Peyer's patch (tissue), 4 donors: ENCODE data around the gene OR2B3. TPM values are rescaled to one million over a fixed set of nuclear protein-coding genes. Genes with fewer than 3 reads are reported as not detected.

Experiments
- DNase-seq, 3 donors: peaks; one replicate each; pipeline ENCODE4 v3.0.0-alpha.2; 2017 to 2019
- H3K27ac ChIP-seq, 4 donors: fragments of 200-600 bp; sonication (generic); one replicate each; pipeline ENCODE4 v1.5.1; 2016 to 2019
- H3K27me3 ChIP-seq, 2 donors: fragments of 200-600 bp; sonication (generic); one replicate each; pipeline ENCODE4 v1.5.1; 2019
- H3K36me3 ChIP-seq, 3 donors: fragments of 200-600 bp; sonication (generic); one replicate each; pipeline ENCODE4 v1.5.1; 2016 to 2019
- H3K4me1 ChIP-seq, 4 donors: fragments of 200-600 bp; sonication (generic); one replicate each; pipeline ENCODE4 v1.5.1; 2016 to 2019
- H3K4me3 ChIP-seq, 4 donors: fragments of 200-600 bp; sonication (generic); 1 replicate in 3 of 4; 2 replicates in 1 of 4; pipeline ENCODE4 v1.5.1; 2016 to 2019; ENCODE audit warnings: mild to moderate bottlenecking in 1 of 4
- H3K9me3 ChIP-seq, 4 donors: fragments of 200-600 bp; sonication (generic); one replicate each; pipeline ENCODE4 v1.5.1; 2016 to 2019; ENCODE audit warnings: mild to moderate bottlenecking in 1 of 4
- POLR2A ChIP-seq, 2 donors: fragments of 450-650 bp; IDR thresholded peaks; one replicate each; pipeline ENCODE4 v1.5.1; 2017; ENCODE audit warnings: antibody characterized with exemption in 2 of 2, mild to moderate bottlenecking in 2 of 2, moderate library complexity in 2 of 2
- total RNA-seq, 4 donors: library from RNA; depleted of rRNA; stranded (reverse); fragments of >200 nt; gene quantifications; one replicate each; pipeline ENCODE4 v1.1.0, GENCODE V29; 2016
- TF ChIP-seq, protein P1 (sequence below), 6 experiments: fragments of 450-650 bp in 4 of 6; fragments of 200-600 bp in 2 of 6; sonication (generic) in 1 of 6; IDR thresholded peaks; one replicate each; pipeline ENCODE4 v1.5.1; 2017 to 2019; ENCODE audit warnings: antibody characterized with exemption in 6 of 6, mild to moderate bottlenecking in 3 of 6, moderate library complexity in 1 of 6

OR2B3 gene
- total RNA-seq, 4 donors from 2014 or later, result not detected

DNA sequence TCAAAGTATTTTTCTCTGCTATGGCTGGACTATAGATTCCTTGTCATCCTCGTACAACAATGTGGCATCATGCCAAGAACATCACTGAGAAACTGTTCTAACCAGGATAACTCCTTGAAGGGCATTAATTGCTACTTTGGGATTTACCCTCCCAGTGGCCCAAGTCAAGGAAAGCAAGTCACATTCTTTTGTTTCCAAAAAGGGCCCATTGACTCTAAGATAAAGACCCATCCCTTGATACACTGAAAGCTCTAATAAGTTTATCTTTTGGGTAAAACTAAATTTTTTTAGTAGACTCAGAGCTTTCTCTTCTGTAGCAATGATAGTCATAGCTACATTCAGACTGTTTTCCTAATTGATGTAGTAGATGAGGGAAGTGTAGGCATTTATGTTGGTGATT is 20.6 kb upstream of the OR2B3 start, which contains the start of gene OR2J3:
TSS of gene OR2J3 (plus strand) at position 301 of the 400 bp plus-strand sequence. CDS start 3,833 bp downstream, outside the sequence.
- no peaks in the 10 kb centered on the region for H3K27me3 ChIP-seq
- TF ChIP-seq, protein P1, sequence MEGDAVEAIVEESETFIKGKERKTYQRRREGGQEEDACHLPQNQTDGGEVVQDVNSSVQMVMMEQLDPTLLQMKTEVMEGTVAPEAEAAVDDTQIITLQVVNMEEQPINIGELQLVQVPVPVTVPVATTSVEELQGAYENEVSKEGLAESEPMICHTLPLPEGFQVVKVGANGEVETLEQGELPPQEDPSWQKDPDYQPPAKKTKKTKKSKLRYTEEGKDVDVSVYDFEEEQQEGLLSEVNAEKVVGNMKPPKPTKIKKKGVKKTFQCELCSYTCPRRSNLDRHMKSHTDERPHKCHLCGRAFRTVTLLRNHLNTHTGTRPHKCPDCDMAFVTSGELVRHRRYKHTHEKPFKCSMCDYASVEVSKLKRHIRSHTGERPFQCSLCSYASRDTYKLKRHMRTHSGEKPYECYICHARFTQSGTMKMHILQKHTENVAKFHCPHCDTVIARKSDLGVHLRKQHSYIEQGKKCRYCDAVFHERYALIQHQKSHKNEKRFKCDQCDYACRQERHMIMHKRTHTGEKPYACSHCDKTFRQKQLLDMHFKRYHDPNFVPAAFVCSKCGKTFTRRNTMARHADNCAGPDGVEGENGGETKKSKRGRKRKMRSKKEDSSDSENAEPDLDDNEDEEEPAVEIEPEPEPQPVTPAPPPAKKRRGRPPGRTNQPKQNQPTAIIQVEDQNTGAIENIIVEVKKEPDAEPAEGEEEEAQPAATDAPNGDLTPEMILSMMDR (IDR thresholded peaks at IDR 0.05), result no peak
- no peak for TF ChIP-seq POLR2A (IDR thresholded peaks at IDR 0.05)
- H3K9me3 ChIP-seq, result no peaks in the 10 kb centered on the region
- H3K4me1 ChIP-seq, result no peaks in the 10 kb centered on the region
- H3K27ac ChIP-seq, result no peak within 1 kb of the TSS
- H3K4me3 ChIP-seq, result no peak within 1 kb of the TSS
- H3K36me3 ChIP-seq, result no peaks in the 10 kb centered on the region
- no peak for DNase-seq

- no peaks in the 10 kb centered on the region for H3K4me1 ChIP-seq
- H3K27ac ChIP-seq, result no peak within 1 kb of the TSS
- H3K27me3 ChIP-seq, result no peaks in the 10 kb centered on the region
- no peak for TF ChIP-seq POLR2A (IDR thresholded peaks at IDR 0.05)
- TF ChIP-seq, protein P1 (IDR thresholded peaks at IDR 0.05), result no peak
- H3K9me3 ChIP-seq, result no peaks in the 10 kb centered on the region
- H3K4me3 ChIP-seq, result no peak within 1 kb of the TSS
- H3K36me3 ChIP-seq, result no peaks in the 10 kb centered on the region
- DNase-seq, result no peak
These were observed 12.1 kb upstream of the OR2B3 start, which contains the start of gene OR2J1 for GRCh38 chr6:29099190-29099589. Gene OR2J1, plus strand, starts transcription at chr6:29099490. Its CDS starts 1,453 bp downstream, at chr6:29100943.

GRCh38 chr6:29097803-29098202 is 10.7 kb upstream of the OR2B3 start:
- H3K4me3 ChIP-seq, result no peak overlapping the region
- H3K36me3 ChIP-seq, result no peaks in the 10 kb centered on the region
- DNase-seq, result no peak
- no peak overlapping the region for H3K27ac ChIP-seq
- no peaks in the 10 kb centered on the region for H3K9me3 ChIP-seq
- H3K27me3 ChIP-seq, result no peaks in the 10 kb centered on the region
- no peak for TF ChIP-seq POLR2A (IDR thresholded peaks at IDR 0.05)
- H3K4me1 ChIP-seq, result no peaks in the 10 kb centered on the region

DNA sequence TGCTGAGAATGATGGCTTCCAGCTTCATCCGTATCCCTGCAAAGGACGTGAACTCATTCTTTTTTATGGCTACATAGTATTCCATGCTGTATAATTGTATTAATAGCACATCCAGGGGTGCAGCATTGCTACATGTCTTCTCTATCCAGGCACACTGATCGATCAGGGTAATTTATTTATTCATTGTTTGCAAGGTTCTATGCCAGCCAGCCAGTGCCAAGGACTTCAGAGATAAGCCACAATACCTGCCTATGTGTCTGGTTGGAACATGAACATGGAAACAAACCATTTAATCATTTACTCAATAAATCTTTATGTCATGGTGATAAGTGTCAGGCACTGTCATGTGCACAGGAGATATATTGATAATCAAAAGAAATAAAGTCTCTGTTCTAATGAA is 5.8 kb upstream of the OR2B3 start:
- DNase-seq, result no peak

GRCh38 chr6:29082457-29082856 is 4.7 kb downstream of the OR2B3 start:
- no peak for DNase-seq
- Histone ChIP-seq H3K27me3 (no peaks in the 10 kb centered on the region), H3K36me3 (no peaks in the 10 kb centered on the region), H3K27ac (no peak overlapping the region), H3K9me3 (no peaks in the 10 kb centered on the region), H3K4me1 (no peaks in the 10 kb centered on the region), H3K4me3 (no peak overlapping the region)
- TF ChIP-seq POLR2A (IDR thresholded peaks at IDR 0.05), result no peak
- TF ChIP-seq, protein P1 (IDR thresholded peaks at IDR 0.05), result no peak

More for the DNA sequence above, 5.8 kb upstream of the OR2B3 start:
- Histone ChIP-seq H3K4me3 (no peak overlapping the region), H3K4me1 (no peaks in the 10 kb centered on the region), H3K27ac (no peak overlapping the region), H3K9me3 (no peaks in the 10 kb centered on the region), H3K36me3 (no peaks in the 10 kb centered on the region), H3K27me3 (no peaks in the 10 kb centered on the region)
- no peak for TF ChIP-seq POLR2A (IDR thresholded peaks at IDR 0.05)
- TF ChIP-seq, protein P1 (IDR thresholded peaks at IDR 0.05), result no peak

GRCh38 chr6:29081312-29081711 is 5.8 kb downstream of the OR2B3 start:
- Histone ChIP-seq H3K36me3 (no peaks in the 10 kb centered on the region), H3K4me3 (no peak overlapping the region), H3K27me3 (no peaks in the 10 kb centered on the region), H3K4me1 (no peaks in the 10 kb centered on the region), H3K9me3 (no peaks in the 10 kb centered on the region), H3K27ac (no peak overlapping the region)
- DNase-seq, result no peak
- TF ChIP-seq POLR2A (IDR thresholded peaks at IDR 0.05), result no peak
- TF ChIP-seq, protein P1 (IDR thresholded peaks at IDR 0.05), result no peak
